ENCODE measurements around the gene CFAP70.
"Not testable (repeated sequence)": the region's sequence is repeated elsewhere in the genome, so short reads cannot be mapped to it uniquely, and the experiment has no call there.

Gene CFAP70

DNA sequence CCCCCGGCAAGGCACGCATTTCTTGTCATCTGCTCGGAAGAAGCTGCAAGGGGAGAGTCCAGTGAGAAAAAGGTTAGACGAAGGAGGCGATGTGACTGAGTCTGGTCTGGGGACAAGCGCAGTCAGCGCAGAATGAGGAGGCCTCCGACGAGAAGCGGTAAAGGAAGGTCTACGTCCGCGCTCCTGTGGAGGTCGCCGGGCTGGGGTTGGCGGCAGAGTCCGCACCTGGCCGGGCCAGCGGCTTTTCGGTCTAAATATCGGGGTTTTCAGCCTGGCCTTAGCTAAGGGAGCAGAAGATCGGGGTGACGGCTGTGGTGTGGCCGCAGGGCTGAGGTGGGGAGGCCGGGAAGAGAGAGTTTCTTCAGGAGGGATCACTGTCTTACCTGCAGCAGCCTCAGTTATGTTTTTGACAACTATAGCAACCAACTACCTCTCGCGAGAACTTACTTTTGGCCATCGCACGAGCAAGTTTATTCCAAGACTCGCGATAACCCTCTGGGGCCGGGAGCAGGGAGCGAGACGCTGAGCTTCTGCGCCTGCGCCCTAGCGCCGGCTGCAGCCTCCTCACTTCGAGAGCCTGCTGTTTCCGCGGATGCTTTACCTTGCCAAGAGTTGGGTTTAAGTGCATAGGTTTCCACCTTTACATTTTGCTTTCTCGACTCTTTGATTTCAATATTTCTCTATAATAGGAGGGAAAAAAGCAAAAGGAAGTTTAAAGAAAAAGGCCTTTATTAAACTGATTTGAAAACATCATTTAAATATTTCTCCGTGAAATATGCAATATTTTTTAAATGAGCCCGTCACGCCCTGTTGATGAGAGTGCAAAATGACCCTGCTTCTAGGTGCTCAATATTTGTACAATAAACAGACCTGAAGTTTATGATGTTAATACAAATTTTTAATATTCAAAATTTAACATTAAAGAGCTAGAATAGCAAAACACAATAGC lies at the start of gene CFAP70:
Gene CFAP70 (minus strand): TSS at position 534 of the 949 bp plus-strand sequence. CDS start 4,068 bp downstream, outside the sequence.
- peak; percentile 95 to 96 (median 96) for DNase-seq

GRCh38 chr10:73408061-73408460 lies 49.4 kb upstream of the CFAP70 start:
- no peak for DNase-seq

- DNase-seq: no peak
Observed at GRCh38 chr10:73407495-73407894, 48.8 kb upstream of the CFAP70 start.

DNA sequence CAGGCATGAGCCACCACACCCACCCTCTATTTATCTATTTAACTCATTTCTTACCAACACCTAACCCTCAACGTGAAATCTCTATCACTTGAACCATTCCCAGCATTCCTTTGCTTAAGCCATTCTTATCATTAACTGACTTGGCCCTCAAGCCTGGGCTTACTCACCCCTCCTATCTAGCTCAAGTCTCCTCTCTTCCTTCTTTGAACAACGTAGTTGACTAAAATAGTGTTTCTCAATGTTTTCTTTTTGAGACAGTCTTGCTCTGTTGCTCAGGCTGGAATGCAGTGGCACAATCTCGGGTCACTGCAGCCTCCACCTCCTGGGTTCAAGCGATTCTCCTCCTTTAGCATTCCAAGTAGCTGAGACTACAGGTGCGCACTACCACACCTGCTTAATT lies 48.2 kb upstream of the CFAP70 start:
- DNase-seq: no peak

GRCh38 chr10:73405556-73405955 lies 46.9 kb upstream of the CFAP70 start:
- DNase-seq: no peak

DNA sequence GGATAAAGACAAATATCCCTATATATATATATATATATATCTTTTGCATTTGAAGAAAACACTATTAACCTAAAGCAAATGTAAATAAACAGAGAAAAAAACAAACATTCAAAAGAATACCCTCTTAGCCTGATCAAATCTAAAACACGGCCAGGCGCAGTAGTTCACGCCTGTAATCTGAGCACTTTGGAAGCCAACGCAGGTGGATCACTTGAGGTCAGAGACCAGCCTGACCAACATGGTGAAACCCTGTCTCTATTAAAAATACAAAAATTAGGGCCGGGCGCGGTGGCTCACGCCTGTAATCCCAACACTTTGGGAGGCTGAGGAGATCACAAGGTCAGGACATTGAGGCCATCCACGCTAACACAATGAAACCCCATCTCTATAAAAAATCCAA lies 46.0 kb upstream of the CFAP70 start:
- DNase-seq: no peak

DNA sequence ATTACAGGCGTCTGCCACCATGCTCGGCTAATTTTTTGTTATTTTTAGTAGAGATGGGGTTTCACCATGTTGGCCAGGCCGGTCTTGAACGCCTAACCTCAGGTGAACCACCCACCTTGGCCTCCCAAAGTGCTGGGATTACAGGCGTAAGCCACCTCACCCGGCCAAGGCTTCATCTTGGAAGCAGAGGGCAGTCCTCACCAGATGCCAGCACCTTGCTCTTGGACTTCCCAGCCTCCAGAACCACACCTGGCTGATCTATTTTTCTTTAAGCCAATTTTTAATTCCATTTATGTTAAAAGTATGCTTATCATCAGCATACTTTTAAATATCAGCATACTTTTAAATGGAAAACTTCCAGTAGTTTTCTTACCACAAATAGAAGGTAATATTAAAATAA lies 43.0 kb upstream of the CFAP70 start:
- no peak for DNase-seq

DNA sequence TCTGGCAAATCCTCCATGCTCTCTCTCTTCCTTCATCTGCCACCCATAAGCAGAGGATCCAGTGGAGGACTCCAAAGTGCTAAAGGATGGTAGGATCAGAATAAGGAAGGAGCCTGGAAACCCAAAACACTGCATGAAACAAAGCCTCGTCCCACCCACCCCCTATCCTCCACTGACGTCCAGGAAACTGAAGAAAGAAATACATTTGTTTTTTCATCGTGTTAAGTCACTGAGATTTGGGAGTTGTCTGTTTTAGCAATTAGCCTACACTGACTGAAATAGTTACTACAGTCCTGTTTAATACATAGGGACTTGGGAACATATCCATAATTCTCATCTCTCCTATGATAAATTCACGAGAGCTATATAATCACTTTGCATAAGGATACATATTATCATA lies 40.4 kb upstream of the CFAP70 start:
- no peak for DNase-seq

GRCh38 chr10:73398024-73398423 lies 39.4 kb upstream of the CFAP70 start:
- DNase-seq: peak in 1 of 3 donors; percentile 22

- DNase-seq: not testable (repeated sequence)
Observed at GRCh38 chr10:73394325-73394724, 35.7 kb upstream of the CFAP70 start.

GRCh38 chr10:73388228-73388627 lies 29.6 kb upstream of the CFAP70 start:
- peak in 2 of 3 donors; percentile 20 to 23 for DNase-seq

DNA sequence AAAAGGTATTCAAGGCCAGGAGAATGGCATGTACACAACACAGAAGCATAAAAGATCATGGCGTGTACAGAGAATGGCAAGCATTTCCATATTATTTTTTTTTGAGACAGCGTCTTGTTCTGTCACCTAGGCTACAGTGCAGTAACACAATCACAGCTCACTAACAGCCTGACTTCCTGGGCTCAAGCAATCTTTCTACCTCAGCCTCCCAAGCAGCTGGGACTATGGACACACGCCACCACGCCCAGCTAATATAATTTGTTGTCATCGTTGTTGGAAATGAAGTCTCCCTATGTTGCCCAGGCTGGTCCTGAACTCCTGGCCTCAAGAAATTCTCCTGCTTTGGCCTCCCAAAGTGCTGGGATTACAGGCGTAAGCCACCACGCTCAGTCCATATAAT lies 27.9 kb upstream of the CFAP70 start:
- no peak for DNase-seq

DNA sequence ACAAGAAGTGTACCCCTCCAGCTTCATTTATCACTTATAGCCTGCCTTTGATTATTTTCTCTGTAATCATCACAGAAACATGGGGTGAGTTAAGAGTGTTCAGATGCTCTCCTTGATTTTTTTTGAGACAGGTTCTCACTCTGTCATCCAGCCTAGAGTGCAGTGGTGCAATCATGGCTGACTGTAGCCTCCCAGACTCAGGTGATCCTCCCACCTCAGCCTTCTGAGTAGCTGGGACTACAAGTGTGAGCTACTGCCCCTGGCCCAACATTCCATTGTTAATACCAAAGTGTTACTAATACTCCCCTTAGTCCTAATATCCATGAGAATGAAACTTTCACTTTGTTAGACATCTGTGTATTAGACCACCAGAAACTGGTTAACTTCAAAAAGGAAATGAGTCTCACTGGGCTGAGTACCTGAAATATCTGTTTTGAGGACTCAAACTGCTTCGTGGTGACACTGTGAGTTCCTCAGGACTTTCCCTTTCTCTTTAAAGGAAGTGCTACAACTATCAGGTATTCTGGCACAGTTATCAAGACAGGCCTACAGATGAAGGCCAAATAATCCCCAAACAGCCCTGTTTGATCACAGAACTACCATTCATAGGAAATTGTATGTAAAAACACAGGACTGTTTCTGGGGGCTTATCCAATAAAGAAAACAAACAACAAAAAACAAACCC lies 20.5 kb upstream of the CFAP70 start:
- DNase-seq: no peak

DNA sequence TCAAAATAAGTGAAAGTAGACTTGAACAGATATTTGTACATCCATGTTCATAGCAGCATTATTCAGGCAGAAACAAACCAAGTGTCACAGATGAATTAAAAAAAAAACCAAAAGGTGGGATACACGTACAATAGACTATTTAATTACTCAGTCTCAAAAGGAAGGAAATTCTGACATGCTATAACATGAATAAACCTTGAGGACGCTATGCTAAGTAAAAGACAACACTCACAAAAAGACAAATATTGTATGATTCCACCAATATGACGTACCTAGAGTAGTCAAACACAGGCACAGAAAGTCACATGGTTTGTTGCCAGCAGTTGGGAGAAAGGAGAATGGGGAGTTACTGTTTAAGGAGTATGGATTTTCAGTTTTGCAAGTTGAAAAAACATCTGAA lies 18.0 kb upstream of the CFAP70 start:
- DNase-seq: no peak

DNA sequence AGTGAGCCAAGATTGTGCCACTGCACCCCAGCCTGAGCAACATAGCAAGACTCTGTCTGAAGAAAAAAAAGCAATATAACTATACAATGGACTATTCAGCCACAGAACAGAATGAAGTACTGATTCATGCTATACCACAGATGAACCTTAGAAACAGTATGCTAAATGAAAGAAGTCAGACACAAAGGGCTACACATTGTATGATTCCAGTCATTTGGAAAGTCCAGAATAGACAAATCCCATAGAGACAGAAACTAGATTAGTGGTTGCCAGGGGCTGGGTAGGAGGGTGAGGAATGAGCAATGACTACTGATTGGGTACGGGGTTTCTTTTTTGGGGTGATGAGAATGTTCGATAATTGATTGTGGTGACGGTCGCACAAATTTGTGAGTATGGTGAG lies 9.6 kb upstream of the CFAP70 start:
- DNase-seq: peak in 2 of 3 donors; percentile 35 to 58

GRCh38 chr10:73366381-73367298 lies 8.0 kb upstream of the CFAP70 start:
- DNase-seq: no peak

GRCh38 chr10:73364964-73365363 lies 6.3 kb upstream of the CFAP70 start:
- DNase-seq: no peak

DNA sequence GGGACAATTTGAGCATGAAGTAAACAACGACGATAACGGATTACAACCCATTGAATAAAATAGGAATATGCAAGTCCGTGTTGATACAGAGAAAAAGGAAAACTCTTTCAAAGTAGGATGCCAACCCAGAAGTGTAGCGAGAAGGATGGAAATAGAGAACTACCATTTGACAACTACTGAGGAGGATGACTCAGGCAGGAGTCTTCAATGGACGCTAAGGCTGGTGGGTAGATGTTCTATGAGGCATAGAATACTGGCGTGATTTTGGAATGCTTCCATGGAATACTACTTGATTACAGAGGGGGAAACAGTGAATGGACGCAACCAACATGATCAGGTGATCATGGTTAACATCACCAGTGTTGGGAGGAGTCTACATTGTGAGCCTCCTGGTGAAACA lies 828 bp upstream of the CFAP70 start:
- peak; percentile 8 to 28 (median 27) for DNase-seq

GRCh38 chr10:73357821-73358220 lies 843 bp downstream of the CFAP70 start:
- no peak for DNase-seq

- no peak for DNase-seq
Observed at GRCh38 chr10:73357166-73357565, 1.5 kb downstream of the CFAP70 start.

GRCh38 chr10:73344269-73344668 lies 14.4 kb downstream of the CFAP70 start:
- no peak for DNase-seq

- DNase-seq: no peak
Observed at GRCh38 chr10:73340121-73340520, 18.5 kb downstream of the CFAP70 start.

GRCh38 chr10:73339436-73339835 lies 19.2 kb downstream of the CFAP70 start:
- no peak for DNase-seq

Measured in suppressor macrophage treated with lipopolysaccharide for 1 hour (primary cell).